Skeletal muscle tissue (tissue), 4 donors: ENCODE data around the gene ZNF783. TPM values are rescaled to one million over a fixed set of nuclear protein-coding genes. Genes with fewer than 3 reads are reported as not detected.
"Not testable (repeated sequence)": the region's sequence is repeated elsewhere in the genome, so short reads cannot be mapped to it uniquely, and the experiment has no call there.

Experiments used
- H3K27ac ChIP-seq: one replicate; pipeline ENCODE4 v1.7.0; 2013; ENCODE audit warnings: mild to moderate bottlenecking, low read depth, low read length, inconsistent platforms
- H3K27me3 ChIP-seq, 3 donors: one replicate each; pipeline ENCODE4 v1.7.0; 2013; ENCODE audit warnings: low read length in 3 of 3; ENCODE audit not compliant: control insufficient read depth in 3 of 3, insufficient read depth in 3 of 3
- H3K36me3 ChIP-seq, 3 donors: one replicate each; pipeline ENCODE4 v1.7.0; 2013; ENCODE audit warnings: low read length in 3 of 3; ENCODE audit not compliant: control insufficient read depth in 3 of 3, insufficient read depth in 3 of 3
- H3K4me1 ChIP-seq, 3 donors: one replicate each; pipeline ENCODE4 v1.7.0; 2013; ENCODE audit warnings: low read length in 3 of 3, mild to moderate bottlenecking in 3 of 3; ENCODE audit not compliant: control insufficient read depth in 3 of 3, insufficient read depth in 3 of 3
- H3K4me3 ChIP-seq, 3 donors: one replicate each; pipeline ENCODE4 v1.7.0; 2013; ENCODE audit warnings: low read length in 3 of 3
- H3K9ac ChIP-seq, 3 donors: one replicate each; pipeline ENCODE4 v1.7.0; 2013; ENCODE audit warnings: low read length in 3 of 3, mild to moderate bottlenecking in 3 of 3, moderate library complexity in 2 of 3, low read depth in 1 of 3
- H3K9me3 ChIP-seq, 3 donors: one replicate each; pipeline ENCODE4 v1.7.0; 2013; ENCODE audit warnings: low read length in 3 of 3; ENCODE audit not compliant: control insufficient read depth in 3 of 3
- total RNA-seq: library from RNA; depleted of rRNA; stranded (reverse); fragments of >200 nt; gene quantifications from one replicate; pipeline ENCODE4 v1.2.3, GENCODE V29; 2014
- donor health status: Osteomylitis.

Gene ZNF783
- total RNA-seq, 1 donor from 2014 or later = 8.9 TPM

GRCh38 chr7:149321125-149321905, 59.3 kb downstream of the ZNF783 start:
- H3K27me3 ChIP-seq, H3K9ac ChIP-seq, H3K9me3 ChIP-seq, H3K36me3 ChIP-seq, H3K4me1 ChIP-seq, H3K27ac ChIP-seq: not testable (repeated sequence)
- peak overlapping the region; percentile 1 to 31 (median 4) for H3K4me3 ChIP-seq

DNA sequence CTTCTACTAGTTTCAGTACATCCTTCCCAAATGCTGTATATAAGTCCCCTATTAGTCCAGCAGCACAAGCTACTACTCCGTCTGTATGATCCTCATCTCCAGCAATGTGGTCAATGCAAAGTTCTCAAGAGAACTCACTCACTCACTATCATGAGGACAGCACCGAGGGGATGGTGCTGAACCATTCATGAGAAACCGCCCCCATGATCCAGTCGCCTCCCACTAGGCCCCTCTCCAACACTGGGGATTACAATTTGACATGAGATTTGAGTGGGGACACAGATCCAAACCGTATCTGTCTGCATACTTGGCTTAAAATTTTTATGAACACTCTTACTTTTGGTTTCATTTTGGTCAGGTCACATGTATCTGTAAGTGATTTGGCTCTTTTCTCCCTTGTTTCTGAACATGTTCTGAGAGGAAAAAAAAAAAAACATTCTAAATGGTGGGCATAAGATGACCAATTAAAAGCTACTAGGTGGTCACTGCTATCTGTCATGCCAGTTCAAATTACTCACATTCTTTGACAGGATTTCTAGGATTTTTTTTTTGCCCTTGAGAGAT, 60.1 kb downstream of the ZNF783 start:
- H3K4me3 ChIP-seq = peak overlapping the region; percentile 1 to 31 (median 4)
- H3K36me3 ChIP-seq = no peaks in the 10 kb centered on the region
- H3K27ac ChIP-seq = no peak overlapping the region
- no peaks in the 10 kb centered on the region for H3K9me3 ChIP-seq
- no peak overlapping the region for H3K9ac ChIP-seq
- H3K4me1 ChIP-seq = no peaks in the 10 kb centered on the region
- H3K27me3 ChIP-seq = peaks cover 0 to 5% (median 3%) of the 10 kb centered on the region in 3 donors

GRCh38 chr7:149322737-149323136, 60.7 kb downstream of the ZNF783 start:
- Histone ChIP-seq H3K9me3 (no peaks in the 10 kb centered on the region), H3K9ac (no peak overlapping the region), H3K27me3 (peaks cover 0 to 5% (median 3%) of the 10 kb centered on the region in 3 donors), H3K4me1 (no peaks in the 10 kb centered on the region), H3K4me3 (no peak overlapping the region), H3K27ac (no peak overlapping the region), H3K36me3 (no peaks in the 10 kb centered on the region)

DNA sequence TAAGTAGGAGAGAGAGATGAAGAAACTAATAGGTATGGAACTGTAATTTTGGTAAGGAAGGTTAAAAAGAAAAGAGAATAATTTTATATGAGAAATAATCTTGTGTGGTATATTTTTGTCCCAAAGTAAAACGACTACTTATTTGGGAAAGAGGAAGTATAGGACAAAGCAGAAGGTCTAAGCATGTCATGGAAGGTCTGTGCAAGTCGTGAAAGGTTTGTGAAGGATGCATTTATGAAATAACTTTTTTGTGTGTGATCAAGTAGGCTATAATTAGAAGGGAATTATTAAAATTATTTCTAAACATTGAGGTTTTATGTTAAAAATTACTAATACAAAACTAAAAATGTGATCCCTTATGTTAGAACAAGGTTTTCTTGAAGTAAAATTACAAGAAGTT, 63.3 kb downstream of the ZNF783 start:
- Histone ChIP-seq H3K4me1 (no peaks in the 10 kb centered on the region), H3K4me3 (no peak overlapping the region), H3K27me3 (no peaks in the 10 kb centered on the region), H3K27ac (no peak overlapping the region), H3K36me3 (no peaks in the 10 kb centered on the region), H3K9me3 (no peaks in the 10 kb centered on the region), H3K9ac (no peak overlapping the region)

DNA sequence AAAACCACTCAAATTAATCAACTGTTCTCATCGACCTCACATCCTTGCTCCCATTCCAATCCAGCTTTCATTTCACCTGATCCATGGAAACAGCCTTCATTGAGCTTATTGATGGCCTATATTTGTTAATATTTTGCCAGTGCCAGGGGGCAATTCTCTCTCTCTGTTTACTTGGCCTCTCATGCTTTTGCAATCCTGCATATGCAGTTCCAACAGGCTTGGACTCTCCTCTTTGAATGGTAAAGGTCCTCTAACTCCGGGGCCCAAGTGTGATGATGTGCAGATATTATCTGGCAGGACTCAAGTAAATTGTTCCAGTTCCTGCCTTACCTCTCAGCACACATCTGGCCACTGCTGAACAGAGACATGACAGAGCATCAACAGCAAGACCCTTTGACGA, 67.3 kb downstream of the ZNF783 start:
- Histone ChIP-seq H3K36me3 (no peaks in the 10 kb centered on the region), H3K4me3 (no peak overlapping the region), H3K9ac (no peak overlapping the region), H3K4me1 (no peaks in the 10 kb centered on the region), H3K27me3 (peaks cover 0 to 3% (median 0%) of the 10 kb centered on the region in 3 donors), H3K27ac (no peak overlapping the region), H3K9me3 (no peaks in the 10 kb centered on the region)

- no peak overlapping the region for H3K4me3 ChIP-seq
- no peak overlapping the region for H3K27ac ChIP-seq
- H3K9me3 ChIP-seq = no peaks in the 10 kb centered on the region
- H3K27me3 ChIP-seq = peaks cover 0 to 3% (median 0%) of the 10 kb centered on the region in 3 donors
- H3K4me1 ChIP-seq = no peaks in the 10 kb centered on the region
- H3K36me3 ChIP-seq = no peaks in the 10 kb centered on the region
- no peak overlapping the region for H3K9ac ChIP-seq
Measured at GRCh38 chr7:149329766-149330334, 67.9 kb downstream of the ZNF783 start.

DNA sequence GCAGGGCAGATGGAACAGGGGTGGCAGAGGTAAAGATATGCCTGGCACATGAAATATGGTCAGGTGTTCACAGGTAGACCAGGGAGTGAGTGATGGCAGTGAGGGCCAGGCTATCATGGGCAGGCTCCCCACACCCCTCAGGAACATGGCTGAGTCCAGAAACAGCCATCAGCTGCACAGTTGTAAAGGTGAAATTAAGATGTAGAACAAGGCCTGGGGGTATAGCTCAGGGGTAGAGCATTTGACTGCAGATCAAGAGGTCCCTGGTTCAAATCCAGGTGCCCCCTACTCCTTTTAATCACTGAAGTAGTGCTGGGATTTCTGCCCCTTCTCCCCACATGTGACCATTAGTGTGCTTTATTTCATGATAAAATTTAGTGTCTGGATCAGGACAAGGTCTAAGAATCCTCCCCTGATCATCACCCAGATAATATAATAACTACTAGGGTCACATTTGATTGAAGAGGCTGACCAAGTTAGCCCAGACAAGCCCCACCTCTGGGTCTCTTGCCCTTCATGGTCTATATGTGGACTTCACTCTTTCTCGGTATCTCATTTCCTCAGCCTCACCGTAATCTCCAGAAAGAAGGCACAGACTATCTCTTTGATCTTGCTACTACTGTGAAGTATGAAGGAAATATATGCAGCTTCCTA, 69.0 kb downstream of the ZNF783 start:
- no peaks in the 10 kb centered on the region for H3K36me3 ChIP-seq
- H3K9ac ChIP-seq = no peak overlapping the region
- H3K4me3 ChIP-seq = no peak overlapping the region
- peaks cover 0 to 3% (median 0%) of the 10 kb centered on the region in 3 donors for H3K27me3 ChIP-seq
- H3K9me3 ChIP-seq = no peaks in the 10 kb centered on the region
- H3K4me1 ChIP-seq = no peaks in the 10 kb centered on the region
- H3K27ac ChIP-seq = no peak overlapping the region

- H3K27me3 ChIP-seq, H3K36me3 ChIP-seq, H3K27ac ChIP-seq, H3K4me3 ChIP-seq, H3K4me1 ChIP-seq, H3K9ac ChIP-seq, H3K9me3 ChIP-seq: not testable (repeated sequence)
Measured at GRCh38 chr7:149332602-149333320, 70.8 kb downstream of the ZNF783 start.

DNA sequence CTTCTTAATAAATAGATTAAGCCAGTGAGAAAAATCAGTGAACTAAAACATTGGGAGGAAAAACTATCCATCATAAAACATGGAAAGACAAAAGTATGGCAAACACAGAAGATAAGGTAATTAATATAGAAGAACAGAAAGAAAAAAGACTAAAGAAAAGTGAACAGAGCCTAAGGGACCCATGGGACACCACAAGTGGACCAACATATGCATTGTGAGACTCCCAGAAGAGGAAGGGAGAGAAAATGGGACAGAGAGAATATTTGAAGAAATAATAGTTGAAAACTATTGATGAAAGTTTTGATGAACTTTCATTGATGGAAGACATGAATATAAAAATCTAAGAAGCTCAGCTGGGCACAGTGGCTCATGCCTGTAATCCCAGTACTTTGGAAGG, 71.3 kb downstream of the ZNF783 start:
- no peak overlapping the region for H3K9ac ChIP-seq
- peaks cover 0 to 3% (median 0%) of the 10 kb centered on the region in 3 donors for H3K27me3 ChIP-seq
- H3K36me3 ChIP-seq = no peaks in the 10 kb centered on the region
- no peak overlapping the region for H3K27ac ChIP-seq
- no peaks in the 10 kb centered on the region for H3K9me3 ChIP-seq
- H3K4me1 ChIP-seq = no peaks in the 10 kb centered on the region
- no peak overlapping the region for H3K4me3 ChIP-seq
